NCI-H2171 (cell line): ENCODE results near the gene ZMYND19.
A peak's percentile ranks its signal among the peaks of the same experiment; 100 is the strongest.
"Not testable (repeated sequence)": the region's sequence is repeated elsewhere in the genome, so short reads cannot be mapped to it uniquely, and the experiment has no call there.

Experiments used
- DNase-seq: peaks from one replicate; lab custom pipeline; 2025; lab: John Stamatoyannopoulos, UW

ZMYND19 gene

DNA sequence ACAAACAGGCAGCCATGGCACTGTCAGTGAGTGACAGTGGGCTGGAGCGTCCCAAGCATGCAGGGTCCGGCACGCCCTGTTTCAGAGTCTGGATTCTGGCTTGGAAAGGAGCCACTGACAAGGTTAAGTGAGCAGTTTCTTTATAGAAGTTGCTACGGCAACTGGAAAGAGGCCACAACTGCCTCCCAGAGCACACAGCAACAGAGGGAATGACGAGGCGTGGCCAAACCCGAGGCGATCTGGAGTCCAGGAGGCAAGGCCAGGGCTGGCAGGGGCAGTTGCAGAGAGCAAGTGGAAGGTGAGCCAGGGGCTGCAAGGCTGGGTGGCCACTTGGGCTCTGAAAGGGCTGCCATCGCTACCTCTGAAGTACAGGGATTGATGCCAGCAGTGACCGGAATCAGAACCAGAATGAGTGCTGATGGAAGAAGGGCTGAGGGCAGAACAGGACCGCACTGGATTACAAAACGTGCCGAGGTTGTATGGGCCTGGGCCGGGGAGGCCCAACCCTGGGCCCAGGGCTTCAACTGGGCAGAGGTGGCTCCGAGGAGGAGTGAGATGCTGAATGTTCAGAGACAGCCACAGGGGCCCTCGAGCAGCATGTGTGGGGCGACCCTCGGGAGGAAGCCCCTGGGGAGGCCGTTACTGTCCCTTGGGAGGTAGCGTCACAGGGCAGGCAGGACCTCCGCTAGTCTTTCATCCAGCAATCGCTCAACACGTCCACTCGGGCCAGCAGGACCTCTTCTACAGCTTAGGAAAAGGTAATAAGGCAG, 34.1 kb downstream of the ZMYND19 start:
- no peak for DNase-seq

DNA sequence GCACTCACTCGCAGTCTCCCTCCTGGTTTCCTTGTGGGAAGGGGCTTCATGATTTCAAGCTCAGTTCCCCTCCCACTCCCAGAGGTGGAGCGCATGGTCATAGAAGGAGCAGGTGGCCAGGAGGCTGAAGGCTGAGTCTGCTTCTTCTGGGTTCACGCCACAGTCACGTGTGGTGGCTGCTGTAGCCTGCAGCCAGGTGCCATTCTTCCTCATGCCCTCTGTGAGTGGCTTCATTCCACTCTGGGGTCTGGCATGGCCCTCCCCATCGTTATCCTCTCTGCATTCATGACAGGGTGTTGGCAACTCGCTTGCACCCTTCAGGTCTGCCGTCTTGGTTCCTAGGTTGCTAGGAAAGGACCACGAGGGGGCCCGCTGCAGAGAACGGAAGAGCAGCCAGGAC, 35.1 kb downstream of the ZMYND19 start:
- no peak for DNase-seq

DNA sequence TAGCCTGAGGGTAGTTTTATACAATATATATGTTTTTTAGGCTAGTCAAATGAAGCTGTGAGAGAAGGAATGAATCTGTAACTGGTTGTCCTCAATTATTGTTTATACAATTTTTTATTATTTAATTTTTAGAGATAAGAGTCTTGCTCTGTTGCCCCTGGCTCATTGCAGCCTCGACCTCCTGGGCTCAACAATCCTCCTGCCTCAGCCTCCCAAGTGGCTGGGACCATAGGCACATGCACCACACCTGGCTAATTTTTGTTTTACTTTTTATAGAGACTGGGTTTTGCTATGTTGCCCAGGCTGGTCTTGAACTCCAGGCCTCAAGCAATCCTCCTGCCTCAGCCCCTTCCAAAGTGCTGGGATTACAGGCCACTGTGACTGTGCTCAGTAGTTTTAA, 36.0 kb downstream of the ZMYND19 start:
- DNase-seq = no peak

DNA sequence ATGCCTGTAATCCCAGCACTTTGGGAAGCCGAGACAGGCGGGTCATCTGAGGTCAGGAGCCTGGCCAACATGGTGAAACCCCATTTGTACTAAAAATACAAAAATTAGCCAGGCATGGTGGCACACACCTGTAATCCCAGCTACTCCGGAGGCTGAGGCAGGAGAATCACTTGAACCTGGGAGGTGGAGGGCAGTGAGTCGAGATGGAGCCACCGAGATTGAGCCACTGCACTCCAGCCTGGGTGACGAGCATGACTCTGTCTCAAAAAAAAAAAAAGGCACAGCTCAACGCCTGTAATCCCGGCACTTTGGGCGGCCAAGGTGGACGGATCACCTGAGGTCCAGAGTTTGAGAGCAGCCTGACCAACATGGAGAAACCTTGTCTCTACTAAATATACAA, 36.7 kb downstream of the ZMYND19 start:
- DNase-seq = not testable (repeated sequence)

GRCh38 chr9:137552022-137552768, 38.1 kb downstream of the ZMYND19 start:
- peak; percentile 21 for DNase-seq

- DNase-seq = peak; percentile 99
These were observed 38.9 kb downstream of the ZMYND19 start, which contains the start of gene MRPL41 for GRCh38 chr9:137551264-137552021. MRPL41 (plus strand) TSS chr9:137551879; CDS start chr9:137552082, 203 bp downstream.

DNA sequence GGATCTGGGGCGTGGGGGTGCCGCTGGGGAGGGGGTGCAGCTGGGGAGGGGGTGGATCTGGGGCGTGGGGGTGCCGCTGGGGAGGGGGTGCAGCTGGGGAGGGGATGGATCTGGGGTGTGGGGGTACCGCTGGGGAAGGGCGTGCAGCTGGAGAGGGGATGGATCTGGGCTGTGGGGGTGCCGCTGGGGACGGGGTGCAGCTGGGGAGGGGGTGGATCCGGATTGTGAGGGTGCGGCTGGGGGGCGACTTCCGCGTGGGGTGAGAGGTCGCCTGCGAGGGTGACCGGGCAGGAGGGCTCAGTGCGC, 39.4 kb downstream of the ZMYND19 start:
- not testable (repeated sequence) for DNase-seq

- DNase-seq = peak; percentile 93
These were observed 40.1 kb downstream of the ZMYND19 start, which contains the start of gene PNPLA7 for GRCh38 chr9:137550231-137550621. PNPLA7 (minus strand) TSS chr9:137550402; CDS start chr9:137550197, 205 bp downstream.

GRCh38 chr9:137547687-137548543, 42.4 kb downstream of the ZMYND19 start:
- no peak for DNase-seq

DNA sequence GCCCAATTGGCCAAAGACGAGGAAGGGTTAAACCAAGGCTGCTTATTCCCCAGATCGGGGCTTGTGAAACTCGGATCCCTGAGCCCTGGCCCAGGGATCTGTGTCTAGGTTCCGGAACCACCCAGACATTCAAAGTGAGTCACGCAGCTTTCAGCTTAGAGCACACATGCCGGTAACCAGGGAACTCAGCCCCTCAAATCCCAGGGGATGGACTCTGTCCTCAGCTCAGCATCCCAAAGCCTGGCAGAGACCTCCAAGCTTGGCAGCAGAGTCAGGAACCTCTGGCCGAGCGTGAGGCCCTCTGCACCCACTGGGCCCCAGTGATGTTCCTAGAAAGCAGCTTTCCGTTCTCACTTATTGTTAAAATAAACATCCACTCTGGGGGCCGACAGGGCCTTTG, 45.2 kb downstream of the ZMYND19 start:
- no peak for DNase-seq

- DNase-seq = no peak
These were observed 46.0 kb downstream of the ZMYND19 start for GRCh38 chr9:137544176-137544760.

DNA sequence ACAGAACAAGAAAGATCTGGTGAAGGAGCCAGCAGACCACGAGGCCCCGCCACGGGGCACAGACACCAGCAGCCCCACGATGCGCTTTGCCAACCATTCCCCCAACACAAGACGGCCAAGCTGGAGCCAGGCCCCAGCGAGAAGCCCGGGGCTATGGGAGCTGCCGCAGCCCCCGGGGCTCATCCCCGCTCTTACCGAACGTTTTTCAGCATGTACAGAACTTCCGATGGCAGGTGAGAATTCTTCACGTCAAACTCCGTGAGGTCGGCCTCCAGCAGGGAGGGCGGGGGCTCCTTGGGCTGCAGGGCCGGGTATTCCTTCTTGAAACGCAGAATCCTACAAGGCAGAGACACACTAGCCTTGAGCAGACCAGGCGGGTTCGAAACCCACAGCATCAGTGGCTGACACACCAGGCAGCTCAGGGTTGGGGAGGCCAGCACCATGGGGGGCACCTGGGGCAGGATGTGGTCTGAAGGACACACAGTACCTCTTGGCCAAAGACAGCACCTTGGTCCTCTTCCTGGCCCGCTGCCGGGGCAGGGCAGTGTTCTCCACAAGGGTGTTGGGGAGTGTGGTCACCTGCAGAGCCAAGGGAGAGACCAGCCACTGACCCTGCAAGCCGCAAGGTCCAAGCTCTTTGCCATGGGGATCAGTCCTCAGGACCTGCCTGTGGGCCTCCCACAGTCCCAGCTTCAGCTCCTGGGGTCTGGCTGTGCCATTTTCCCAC, 46.9 kb downstream of the ZMYND19 start:
- DNase-seq = no peak

DNA sequence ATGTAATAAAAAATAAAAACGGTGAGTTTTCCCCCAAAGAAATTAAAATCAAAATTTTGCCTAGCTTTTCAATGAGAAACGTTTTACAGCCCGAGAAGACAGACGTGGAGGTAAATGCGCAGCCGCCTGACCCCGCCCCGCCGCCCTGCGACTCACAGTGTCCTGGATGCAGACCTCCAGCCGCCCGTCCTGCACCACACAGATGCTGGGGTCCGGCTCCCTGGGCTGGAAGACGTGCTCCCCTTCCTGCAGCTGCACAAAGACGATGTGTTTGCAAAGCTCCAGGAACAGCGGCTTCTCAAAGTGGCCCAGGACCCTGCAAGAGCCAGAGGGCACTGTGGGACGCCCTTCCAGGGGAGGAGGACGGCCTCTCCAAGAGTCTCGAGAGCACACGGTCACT, 47.8 kb downstream of the ZMYND19 start:
- DNase-seq = no peak

- no peak for DNase-seq
These were observed 49.8 kb downstream of the ZMYND19 start for GRCh38 chr9:137540536-137540935.

DNA sequence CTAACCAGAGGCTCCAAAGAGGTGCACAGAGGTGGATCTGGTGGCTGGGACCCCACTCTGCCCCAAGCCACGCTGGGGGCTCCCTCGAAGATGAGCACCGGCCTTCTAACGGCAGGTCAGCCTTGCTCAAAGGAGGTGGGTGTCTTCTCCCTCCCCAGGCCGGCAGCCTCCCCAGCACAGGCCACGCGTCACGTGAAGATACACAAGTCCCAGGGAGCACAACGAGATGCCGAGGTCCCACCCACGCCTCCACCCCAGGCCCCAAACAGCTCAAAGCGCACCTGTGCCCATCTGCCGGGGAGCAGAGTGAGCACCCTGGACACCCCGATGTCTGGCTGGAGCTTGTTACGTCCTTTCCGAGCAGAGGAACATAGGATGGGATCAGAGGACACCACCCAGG, 52.3 kb downstream of the ZMYND19 start:
- DNase-seq = no peak

GRCh38 chr9:137536594-137537131, 53.6 kb downstream of the ZMYND19 start:
- not testable (repeated sequence) for DNase-seq

DNA sequence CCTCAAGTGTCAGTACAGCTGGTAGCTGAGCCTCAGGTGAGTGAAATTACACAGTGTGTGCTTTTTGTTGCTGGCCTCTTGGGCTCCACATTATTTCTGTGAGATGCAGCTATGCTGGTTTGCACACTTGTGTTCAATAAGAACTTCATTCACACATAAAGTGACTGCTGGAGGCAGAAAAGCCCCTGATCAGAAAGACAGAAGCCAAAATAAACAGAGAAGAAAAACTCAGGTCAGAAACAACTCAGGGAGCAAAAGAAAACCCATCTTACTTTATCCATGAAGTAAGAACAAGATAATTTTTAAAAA, 55.2 kb downstream of the ZMYND19 start:
- DNase-seq = no peak

GRCh38 chr9:137534256-137535119, 55.8 kb downstream of the ZMYND19 start:
- peak; percentile 54 for DNase-seq

DNA sequence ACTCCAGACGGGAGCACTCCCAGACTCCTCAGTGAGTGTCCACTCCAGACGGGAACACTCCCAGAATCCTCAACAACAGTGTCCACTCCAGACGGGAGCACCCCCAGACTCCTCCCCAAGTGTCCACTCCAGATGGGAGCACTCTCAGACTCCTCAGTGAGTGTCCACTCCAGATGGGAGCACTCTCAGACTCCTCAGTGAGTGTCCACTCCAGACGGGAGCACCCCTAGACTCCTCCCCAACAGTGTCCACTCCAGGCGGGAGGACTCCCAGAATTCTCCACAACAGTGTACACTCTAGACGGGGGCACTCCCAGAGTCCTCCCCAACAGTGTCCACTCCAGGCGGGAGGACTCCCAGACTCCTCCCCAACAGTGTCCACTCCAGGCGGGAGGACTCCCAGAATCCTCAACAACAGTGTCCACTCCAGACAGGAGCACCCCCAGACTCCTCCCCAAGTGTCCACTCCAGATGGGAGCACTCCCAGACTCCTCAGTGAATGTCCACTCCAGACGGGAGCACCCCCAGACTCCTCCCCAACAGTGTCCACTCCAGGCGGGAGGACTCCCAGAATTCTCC, 57.3 kb downstream of the ZMYND19 start:
- DNase-seq = not testable (repeated sequence)
